ENCODE measurements around the gene TMOD2. TPM values are rescaled to one million over a fixed set of nuclear protein-coding genes. Genes with fewer than 3 reads are reported as not detected.

Gene TMOD2
- total and polyA plus RNA-seq, 2 donors from 2014 or later: 2.5 to 9.3 TPM

DNA sequence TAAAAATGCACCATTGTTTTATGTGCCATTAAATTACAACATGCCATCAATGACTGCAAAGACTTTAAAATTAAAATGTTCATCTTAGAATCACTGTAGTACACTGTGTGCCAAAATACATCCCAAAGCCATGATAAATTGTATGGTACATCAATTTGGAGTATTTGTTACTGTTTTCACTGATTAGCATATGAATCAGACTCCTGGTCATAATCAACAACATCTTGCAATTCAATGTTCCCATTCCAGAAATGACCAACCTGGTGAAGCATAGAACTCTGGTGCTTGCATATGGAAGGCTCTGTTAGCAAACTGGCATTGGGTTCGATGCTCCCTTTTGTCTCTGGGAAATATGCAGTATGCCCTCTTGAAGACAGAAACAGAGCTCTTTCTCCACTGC, 36.5 kb upstream of the TMOD2 start:
- intact Hi-C loops (cut with DNase I): no loop called here
- no peak for FAIRE-seq
- TF ChIP-seq CTCF (IDR thresholded peaks at IDR 0.05; ENCODE audit: borderline replicate concordance, extremely low read depth, insufficient read depth): no peak

DNA sequence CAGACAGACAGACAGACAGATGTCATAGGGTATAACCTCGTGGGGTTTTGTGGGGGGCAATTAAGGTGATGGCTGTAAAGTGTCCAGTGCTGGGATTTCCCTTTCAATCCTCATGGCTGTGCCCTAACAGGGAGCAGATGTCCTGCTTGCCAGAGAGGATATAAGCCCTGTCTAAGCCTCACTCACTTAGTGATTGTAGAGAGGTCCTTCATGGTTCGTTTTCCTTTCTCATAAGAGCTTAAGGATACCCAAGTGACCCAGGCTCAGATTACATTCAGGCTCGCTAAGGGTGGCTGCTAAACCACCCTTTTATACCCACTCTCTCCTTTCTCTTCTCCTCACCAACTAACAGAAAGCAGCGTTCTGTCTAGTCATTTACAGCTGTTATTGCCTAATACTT, 33.2 kb upstream of the TMOD2 start:
- Histone ChIP-seq H3K36me3 (ENCODE audit: control insufficient read depth in 2 of 3, insufficient read depth in 3 of 3, low read length in 3 of 3) (peaks cover 0 to 2% (median 0%) of the 10 kb centered on the region in 3 donors), H3K4me1 (ENCODE audit: control insufficient read depth in 2 of 3, insufficient read depth in 2 of 3, low read depth in 1 of 3, low read length in 3 of 3) (no peaks in the 10 kb centered on the region), H3K27me3 (ENCODE audit: control insufficient read depth, insufficient read depth, low read length) (no peaks in the 10 kb centered on the region), H3K4me3 (ENCODE audit: low read length in 3 of 3) (no peak overlapping the region), H3K27ac (ENCODE audit: low read depth in 2 of 2, low read length in 2 of 2) (no peak overlapping the region), H3K9ac (ENCODE audit: low read length in 3 of 3) (no peak overlapping the region), H3K9me3 (ENCODE audit: control insufficient read depth in 2 of 3, insufficient read depth in 1 of 3, low read length in 3 of 3) (no peaks in the 10 kb centered on the region)
- no peak for TF ChIP-seq CTCF (IDR thresholded peaks at IDR 0.05; ENCODE audit: borderline replicate concordance, extremely low read depth, insufficient read depth)
- FAIRE-seq: no peak
- intact Hi-C loops (cut with DNase I): no loop called here
- peak in 2 of 5 donors; percentile 9 to 10 for DNase-seq

More for the DNA sequence above, 36.5 kb upstream of the TMOD2 start:
- Histone ChIP-seq H3K4me3 (ENCODE audit: low read length in 3 of 3) (no peak overlapping the region), H3K27me3 (ENCODE audit: control insufficient read depth, insufficient read depth, low read length) (no peaks in the 10 kb centered on the region), H3K9me3 (ENCODE audit: control insufficient read depth in 2 of 3, insufficient read depth in 1 of 3, low read length in 3 of 3) (no peaks in the 10 kb centered on the region), H3K27ac (ENCODE audit: low read depth in 2 of 2, low read length in 2 of 2) (no peak overlapping the region), H3K36me3 (ENCODE audit: control insufficient read depth in 2 of 3, insufficient read depth in 3 of 3, low read length in 3 of 3) (no peaks in the 10 kb centered on the region), H3K4me1 (ENCODE audit: control insufficient read depth in 2 of 3, insufficient read depth in 2 of 3, low read depth in 1 of 3, low read length in 3 of 3) (no peaks in the 10 kb centered on the region), H3K9ac (ENCODE audit: low read length in 3 of 3) (no peak overlapping the region)
- DNase-seq: no peak

DNA sequence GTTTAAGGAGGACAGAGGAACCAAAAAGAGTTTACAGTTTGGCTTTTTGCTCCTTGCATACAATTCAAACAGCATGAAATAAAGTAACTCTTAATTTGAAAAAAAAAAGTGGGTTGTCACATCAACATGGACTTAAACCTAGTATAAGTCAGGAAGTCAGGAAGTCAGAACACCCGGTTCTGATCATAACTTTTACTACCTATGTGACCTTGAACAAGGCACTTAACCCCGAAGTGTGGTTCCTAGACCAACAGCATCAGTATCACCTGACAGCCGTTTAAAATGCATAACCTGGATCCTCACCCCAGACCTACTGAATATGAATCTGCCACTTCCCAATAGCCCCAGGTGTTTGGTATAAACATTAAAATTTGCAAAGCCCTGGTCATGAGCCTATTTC, 32.7 kb upstream of the TMOD2 start:
- Histone ChIP-seq H3K36me3 (ENCODE audit: control insufficient read depth in 2 of 3, insufficient read depth in 3 of 3, low read length in 3 of 3) (peaks cover 0 to 2% (median 0%) of the 10 kb centered on the region in 3 donors), H3K9ac (ENCODE audit: low read length in 3 of 3) (no peak overlapping the region), H3K27ac (ENCODE audit: low read depth in 2 of 2, low read length in 2 of 2) (no peak overlapping the region), H3K4me1 (ENCODE audit: control insufficient read depth in 2 of 3, insufficient read depth in 2 of 3, low read depth in 1 of 3, low read length in 3 of 3) (no peaks in the 10 kb centered on the region), H3K27me3 (ENCODE audit: control insufficient read depth, insufficient read depth, low read length) (no peaks in the 10 kb centered on the region), H3K4me3 (ENCODE audit: low read length in 3 of 3) (no peak overlapping the region), H3K9me3 (ENCODE audit: control insufficient read depth in 2 of 3, insufficient read depth in 1 of 3, low read length in 3 of 3) (no peaks in the 10 kb centered on the region)
- no peak for TF ChIP-seq CTCF (IDR thresholded peaks at IDR 0.05; ENCODE audit: borderline replicate concordance, extremely low read depth, insufficient read depth)
- no peak for DNase-seq
- intact Hi-C loops (cut with DNase I): no loop called here
- no peak for FAIRE-seq

All from kidney (tissue), 14 donors.